NCI-H2196 treated with DMSO at 0.1 percent for 48 hours (cell line): Measurements from ENCODE around the gene SPRED2.

ENCODE experiments used
- DNase-seq: peaks from one replicate; lab custom pipeline; 2025; ENCODE audit not compliant: unreplicated experiment; lab: John Stamatoyannopoulos, UW

SPRED2 gene

GRCh38 chr2:65432227-65433190 is at the start of gene SPRED2:
TSS of gene SPRED2 (minus strand) at chr2:65432599. CDS start at chr2:65431987, 612 bp downstream.
- peak; percentile 86 for DNase-seq

DNA sequence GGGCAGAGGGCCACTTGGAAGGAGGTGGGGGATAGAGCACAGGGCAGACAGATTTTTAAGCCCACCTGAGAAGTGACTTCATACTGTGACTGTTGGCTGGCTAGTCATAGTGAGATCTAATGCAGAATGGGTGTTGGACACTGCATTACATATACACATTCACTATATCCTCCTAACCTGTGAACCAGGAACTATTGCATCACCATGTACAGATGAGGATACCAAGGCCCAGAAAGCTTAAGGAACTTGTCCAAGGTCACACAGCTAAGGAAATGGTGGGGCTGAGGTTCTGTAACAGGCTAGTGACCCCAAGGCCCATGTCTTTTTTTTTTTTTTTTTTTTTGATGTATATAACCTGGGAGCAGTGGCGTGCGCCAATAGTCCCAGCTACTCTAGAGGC is 49.6 kb upstream of the SPRED2 start:
- DNase-seq: no peak

DNA sequence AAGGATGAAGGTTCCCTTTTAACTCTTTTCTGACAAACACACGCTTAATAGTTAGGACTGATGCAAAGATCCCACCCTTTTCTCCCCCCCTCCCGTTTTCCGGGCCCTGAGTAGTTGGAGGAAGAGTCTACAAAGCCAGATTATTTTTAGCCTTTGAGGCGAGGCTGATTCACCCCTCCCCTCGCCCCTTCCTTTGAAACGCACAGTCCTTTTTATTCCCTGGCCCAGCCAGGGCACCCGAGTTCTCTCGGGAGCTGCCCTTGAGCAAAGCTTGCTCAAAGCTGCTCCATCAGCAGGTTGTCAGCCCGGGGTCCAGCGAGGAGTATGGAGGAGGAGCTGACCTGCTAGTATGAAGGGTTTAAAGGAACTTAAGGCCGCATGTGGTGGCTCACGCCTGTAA is 47.1 kb upstream of the SPRED2 start:
- no peak for DNase-seq

DNA sequence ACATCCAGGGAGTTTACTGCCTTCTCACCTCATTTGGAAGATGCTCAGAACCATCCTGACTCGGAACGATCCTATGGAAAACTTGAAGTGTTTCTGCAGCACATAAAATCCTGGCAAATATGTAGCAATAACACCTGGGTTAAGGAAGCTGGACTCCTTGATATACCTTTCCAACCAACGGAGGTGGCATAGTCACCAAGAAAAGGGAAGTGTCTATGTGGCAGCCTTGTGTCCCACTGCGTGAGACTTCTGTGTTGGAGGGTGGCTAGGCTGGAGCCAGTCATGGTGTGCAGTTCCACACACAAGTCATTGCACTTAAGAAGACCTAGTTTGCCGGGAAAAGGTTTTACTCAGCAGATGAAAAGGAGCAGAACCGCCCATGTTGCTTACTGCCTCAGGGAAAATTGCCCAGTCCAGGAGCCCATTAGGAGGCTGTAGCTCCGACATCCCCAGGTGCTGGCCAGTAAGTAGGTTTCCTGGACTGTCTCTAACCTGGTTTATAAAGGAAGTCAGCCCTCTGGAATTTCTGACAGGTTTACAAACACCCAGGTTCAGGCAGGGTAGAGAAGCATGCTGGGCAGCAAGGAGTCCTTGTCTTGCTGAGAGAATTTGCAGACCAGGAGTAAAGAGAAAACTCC is 46.2 kb upstream of the SPRED2 start:
- no peak for DNase-seq

DNA sequence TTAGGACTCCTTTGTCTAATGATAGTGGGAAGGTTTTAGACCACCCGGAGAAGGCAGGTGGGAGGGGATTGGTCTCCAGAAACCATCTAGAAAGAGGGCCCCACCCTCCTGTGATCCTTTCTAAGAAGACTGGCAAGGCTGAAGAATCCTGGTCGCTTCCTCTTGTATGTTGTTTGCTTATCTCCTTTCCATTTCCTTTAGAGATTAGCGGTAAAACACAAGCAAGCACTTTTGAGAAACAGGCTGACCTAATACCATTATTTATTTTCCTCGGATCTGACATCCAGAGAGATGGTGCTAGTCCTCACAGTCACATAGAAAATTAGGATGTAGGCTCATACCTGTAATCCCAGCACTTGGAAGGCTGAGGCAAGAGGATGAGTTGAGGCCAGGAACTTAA is 45.2 kb upstream of the SPRED2 start:
- no peak for DNase-seq

GRCh38 chr2:65476778-65477177 is 44.4 kb upstream of the SPRED2 start:
- DNase-seq: no peak

GRCh38 chr2:65475000-65475399 is 42.6 kb upstream of the SPRED2 start:
- no peak for DNase-seq

DNA sequence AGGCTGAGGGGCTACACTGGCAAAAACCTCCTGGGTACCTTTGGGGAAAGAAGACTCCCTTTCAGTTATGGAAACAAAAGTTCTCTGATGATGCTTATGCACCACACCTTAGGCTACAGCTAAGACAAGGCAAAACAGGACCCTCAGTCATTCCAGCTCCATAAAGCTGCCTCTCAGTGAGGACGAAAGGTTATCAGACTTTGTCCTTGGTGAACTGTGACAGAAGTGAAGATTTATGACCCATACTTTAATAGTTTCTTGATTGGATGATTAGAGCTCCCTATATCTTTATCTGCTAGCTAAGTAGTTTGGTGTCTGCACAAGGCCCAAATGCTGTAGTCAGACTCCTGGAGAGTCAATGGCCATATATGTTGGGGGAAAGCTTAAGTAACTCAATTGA is 40.6 kb upstream of the SPRED2 start:
- no peak for DNase-seq

DNA sequence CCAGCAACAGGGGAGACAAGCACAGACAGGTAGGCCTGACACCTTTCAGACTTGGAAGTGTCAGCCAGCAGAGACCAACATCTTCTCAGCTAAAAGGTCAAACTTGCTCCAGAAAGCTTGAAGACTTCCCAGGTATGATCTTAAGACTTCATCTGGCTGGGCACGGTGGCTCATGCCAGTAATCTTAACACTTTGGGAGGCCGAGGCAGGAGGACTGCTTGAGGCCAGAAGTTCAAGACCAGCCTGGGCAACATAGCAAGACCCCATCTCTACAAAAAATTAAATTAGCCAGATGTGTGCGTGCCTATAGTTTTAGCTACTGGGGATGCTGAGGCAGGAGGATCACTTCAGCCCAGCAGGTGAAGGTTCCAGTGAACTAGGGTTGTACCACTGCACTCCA is 39.0 kb upstream of the SPRED2 start:
- no peak for DNase-seq

GRCh38 chr2:65466551-65466950 is 34.2 kb upstream of the SPRED2 start:
- no peak for DNase-seq

DNA sequence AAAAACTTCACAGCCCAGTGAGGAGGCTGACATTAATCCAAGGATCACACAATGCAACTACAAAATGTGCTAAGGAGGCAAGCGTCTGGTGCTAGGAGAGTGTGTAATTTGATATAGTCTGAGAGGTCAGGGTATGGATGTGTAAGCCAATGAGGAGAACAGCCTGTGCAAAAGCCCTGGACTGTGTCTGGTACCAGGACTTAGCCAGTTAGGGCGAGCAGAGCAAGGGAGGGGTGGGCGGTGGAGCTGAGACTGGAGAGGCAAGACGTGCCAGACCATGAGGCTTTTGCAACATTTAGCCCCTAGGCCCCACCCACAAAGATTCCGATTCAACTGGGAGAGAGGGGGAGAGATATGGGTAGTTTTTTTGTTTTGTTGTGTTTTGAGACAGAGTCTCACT is 33.5 kb upstream of the SPRED2 start:
- no peak for DNase-seq

- DNase-seq: no peak
These were observed 32.7 kb upstream of the SPRED2 start for GRCh38 chr2:65465124-65465523.

- DNase-seq: no peak
These were observed 32.2 kb upstream of the SPRED2 start for GRCh38 chr2:65464604-65465003.

DNA sequence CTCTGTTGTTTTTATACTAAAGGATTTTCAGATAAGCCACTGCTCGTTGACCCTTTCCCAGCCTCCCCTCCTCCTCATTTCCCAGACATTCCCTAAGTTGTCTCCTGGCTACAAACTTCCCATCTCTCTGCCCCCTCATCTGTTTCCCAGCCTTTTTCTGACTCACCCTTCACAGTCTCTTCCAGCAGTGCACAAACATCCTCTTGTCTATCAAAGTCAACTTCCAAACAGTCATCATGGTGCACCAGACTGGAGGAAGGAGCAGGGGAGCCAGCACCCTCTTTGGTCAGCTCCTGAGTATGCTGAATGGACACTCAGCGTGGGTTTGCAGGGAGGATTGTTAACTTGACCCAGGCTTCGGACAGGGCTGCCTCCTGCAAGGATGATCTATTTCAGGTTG is 26.6 kb upstream of the SPRED2 start:
- DNase-seq: no peak

DNA sequence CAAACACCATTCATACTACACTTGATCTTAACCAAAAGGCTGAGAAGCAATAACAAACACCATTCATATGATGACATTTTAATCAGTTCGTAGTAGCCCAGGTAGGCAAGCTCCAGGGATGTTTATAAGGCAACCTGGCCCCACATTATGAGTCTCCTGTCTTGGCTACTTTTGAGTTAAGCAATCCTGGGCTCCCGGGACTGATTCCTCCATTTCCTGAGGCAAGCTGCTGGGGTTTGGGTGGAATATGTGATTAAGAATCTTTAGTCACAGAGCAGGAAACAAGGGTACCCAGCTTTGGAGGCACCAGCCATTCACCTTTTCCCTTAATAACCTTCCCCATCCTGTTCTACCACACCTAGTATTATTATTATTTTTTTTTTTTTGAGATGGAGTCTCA is 24.5 kb upstream of the SPRED2 start:
- DNase-seq: no peak

DNA sequence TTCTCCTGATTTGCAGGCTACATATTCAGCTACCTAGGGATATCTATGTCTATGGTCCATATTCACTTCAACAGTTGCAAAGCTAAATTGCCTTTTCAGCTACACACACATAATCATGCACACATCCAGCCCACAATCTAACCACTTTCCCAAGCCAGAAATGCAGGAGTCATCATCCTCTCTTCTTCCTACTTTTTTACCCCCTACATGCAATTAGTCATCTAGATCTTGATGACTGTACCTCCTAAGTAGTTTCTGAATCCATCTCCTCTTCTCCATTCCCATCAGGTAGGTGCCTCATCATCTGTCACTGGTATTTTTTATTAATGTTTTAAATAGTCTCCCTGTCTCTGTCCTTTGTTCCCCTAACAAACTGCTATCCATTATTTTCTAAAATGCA is 23.7 kb upstream of the SPRED2 start:
- DNase-seq: no peak

- DNase-seq: no peak
These were observed 21.5 kb upstream of the SPRED2 start for GRCh38 chr2:65453916-65454315.

GRCh38 chr2:65452150-65452895 is 19.9 kb upstream of the SPRED2 start:
- no peak for DNase-seq

DNA sequence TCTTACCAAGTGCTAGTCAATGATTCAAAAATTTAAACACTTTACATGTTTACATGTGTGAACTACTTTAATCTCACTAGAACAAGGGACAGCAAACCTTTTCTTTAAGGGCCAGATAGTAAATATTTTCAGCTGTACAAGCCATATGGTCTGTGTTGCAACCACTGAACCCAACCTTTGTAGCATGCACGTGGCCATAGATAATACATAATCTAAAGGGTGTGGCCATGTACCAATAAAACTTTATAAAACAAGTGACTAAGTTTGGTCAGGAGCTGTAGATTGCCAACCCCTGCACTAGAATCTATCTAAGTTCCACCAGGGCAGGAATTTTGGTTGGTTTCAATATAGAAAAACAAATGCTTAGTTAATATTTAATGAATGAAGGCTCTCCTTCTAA is 18.4 kb upstream of the SPRED2 start:
- no peak for DNase-seq

GRCh38 chr2:65450393-65450792 is 18.0 kb upstream of the SPRED2 start:
- no peak for DNase-seq

DNA sequence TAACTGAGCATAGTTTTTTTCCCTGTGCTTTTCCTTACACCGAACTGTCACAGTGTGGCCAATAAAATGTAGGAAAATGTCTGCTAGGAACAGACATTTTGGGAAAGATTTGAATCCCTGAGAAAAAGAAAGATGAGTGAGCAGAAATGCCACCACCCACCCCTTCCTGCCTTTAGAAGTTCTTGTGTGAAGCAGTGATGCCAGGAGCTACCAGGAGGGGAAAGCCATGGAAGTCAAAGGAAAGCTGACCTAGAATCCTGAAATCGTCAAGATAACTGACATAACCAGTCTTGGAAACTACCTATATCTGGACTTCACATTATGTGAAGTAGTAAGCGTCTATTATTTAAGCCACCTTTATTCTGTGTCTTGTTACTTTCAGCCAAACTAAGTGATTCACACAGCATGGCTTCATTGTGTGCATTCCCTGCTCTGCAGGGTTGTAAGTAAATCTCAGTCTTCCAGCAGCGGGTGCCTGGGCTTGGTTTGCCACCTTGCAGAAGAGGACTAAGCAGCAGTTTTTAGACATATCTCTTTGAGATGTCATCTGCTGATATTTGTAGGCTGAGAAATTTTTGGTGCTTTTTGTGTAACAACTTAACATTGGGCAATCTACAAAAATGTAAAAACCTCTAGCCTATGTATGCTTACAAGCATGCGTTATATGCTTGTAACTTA is 11.2 kb upstream of the SPRED2 start:
- DNase-seq: no peak
